ENCODE results near the gene TMEM270. TPM values are rescaled to one million over a fixed set of nuclear protein-coding genes. Genes with fewer than 3 reads are reported as not detected.

The TMEM270 gene
- polyA plus RNA-seq, 3 donors = not detected

DNA sequence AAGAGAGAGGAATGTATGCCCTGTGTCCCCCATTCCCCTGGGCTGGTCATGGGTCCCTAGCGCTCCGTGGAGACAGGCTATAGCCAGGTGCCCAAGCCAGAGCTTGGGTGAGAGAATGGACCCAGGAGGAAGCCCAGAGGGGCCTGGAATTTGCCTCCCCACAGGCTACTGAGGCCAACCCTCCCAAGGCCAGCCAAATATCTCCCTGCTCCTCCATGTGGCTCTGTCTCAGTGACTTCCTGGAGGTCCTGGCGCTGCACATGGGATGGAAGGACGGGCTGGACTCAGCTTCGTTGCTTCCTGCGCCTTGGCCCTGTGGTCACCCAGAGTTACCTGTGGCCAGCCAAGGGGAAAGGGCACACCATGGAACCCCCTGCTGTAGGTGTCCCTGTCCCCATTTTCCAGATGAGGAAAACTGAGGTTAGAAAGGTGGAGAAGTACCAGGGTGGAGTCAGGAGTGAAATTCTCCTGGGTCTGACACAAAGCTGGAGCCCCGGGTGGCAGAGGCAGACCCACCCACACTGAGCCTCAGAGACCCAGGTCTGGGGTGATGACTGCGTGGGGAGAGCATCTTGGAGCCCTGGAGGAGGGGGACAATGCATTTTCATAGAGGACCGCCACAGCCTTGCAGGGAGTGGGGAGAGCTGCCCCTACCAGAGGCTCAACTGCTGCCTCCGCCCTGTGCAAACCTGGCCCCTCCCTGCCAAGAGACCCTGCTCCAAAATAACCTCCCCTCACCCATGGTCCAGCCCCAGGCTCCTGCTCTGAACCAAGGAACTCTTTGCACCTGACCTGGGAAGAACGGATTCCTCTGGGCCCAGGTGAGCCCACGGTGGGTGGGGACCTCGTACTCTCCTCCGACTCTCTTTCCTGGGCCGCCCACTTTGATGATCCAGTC, 42.6 kb downstream of the TMEM270 start:
- Mint-ChIP-seq H3K4me1 (peaks cover 4% of the 10 kb centered on the region), H3K4me3 (no peak overlapping the region), H3K27me3 (ENCODE audit: low read depth in 3 of 3) (peaks cover 0 to 10% (median 2%) of the 10 kb centered on the region in 3 donors), H3K9me3 (peaks cover 0 to 2% (median 0%) of the 10 kb centered on the region in 7 donors), H3K36me3 (no peaks in the 10 kb centered on the region), H3K27ac (no peak overlapping the region)
- no peaks in the 10 kb centered on the region for H4K20me1 ChIP-seq (ENCODE audit: insufficient read depth, low read length)
- H3K36me3 ChIP-seq (replicated peaks in 1 of 2; ENCODE audit: control insufficient read depth in 1 of 2, insufficient read depth in 2 of 2, low read length in 2 of 2) = no peaks in the 10 kb centered on the region
- DNase-seq = no peak
- no peaks in the 10 kb centered on the region for H3K27me3 ChIP-seq (ENCODE audit: control insufficient read depth in 2 of 2, insufficient read depth in 2 of 2, low read length in 2 of 2)
- TF ChIP-seq, protein P1, sequence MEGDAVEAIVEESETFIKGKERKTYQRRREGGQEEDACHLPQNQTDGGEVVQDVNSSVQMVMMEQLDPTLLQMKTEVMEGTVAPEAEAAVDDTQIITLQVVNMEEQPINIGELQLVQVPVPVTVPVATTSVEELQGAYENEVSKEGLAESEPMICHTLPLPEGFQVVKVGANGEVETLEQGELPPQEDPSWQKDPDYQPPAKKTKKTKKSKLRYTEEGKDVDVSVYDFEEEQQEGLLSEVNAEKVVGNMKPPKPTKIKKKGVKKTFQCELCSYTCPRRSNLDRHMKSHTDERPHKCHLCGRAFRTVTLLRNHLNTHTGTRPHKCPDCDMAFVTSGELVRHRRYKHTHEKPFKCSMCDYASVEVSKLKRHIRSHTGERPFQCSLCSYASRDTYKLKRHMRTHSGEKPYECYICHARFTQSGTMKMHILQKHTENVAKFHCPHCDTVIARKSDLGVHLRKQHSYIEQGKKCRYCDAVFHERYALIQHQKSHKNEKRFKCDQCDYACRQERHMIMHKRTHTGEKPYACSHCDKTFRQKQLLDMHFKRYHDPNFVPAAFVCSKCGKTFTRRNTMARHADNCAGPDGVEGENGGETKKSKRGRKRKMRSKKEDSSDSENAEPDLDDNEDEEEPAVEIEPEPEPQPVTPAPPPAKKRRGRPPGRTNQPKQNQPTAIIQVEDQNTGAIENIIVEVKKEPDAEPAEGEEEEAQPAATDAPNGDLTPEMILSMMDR (IDR thresholded peaks at IDR 0.05) = no peak
- no peak overlapping the region for H3K4me3 ChIP-seq (replicated peaks in 1 of 3; ENCODE audit: low read depth in 2 of 3, low read length in 3 of 3)
- no peaks in the 10 kb centered on the region for H3K4me1 ChIP-seq (ENCODE audit: control insufficient read depth in 1 of 2, insufficient read depth in 2 of 2, low read length in 2 of 2)
- H3K79me2 ChIP-seq (ENCODE audit: insufficient read depth, low read length) = no peaks in the 10 kb centered on the region
- H3K27ac ChIP-seq (ENCODE audit: low read depth in 1 of 2, low read length in 2 of 2) = no peak overlapping the region
- H3K9me3 ChIP-seq (replicated peaks in 1 of 2; ENCODE audit: control insufficient read depth in 1 of 2, insufficient read depth in 1 of 2, low read length in 2 of 2) = no peaks in the 10 kb centered on the region
- H3K9ac ChIP-seq (ENCODE audit: insufficient read depth, low read length, poor library complexity, severe bottlenecking) = no peak overlapping the region
- no peak overlapping the region for H3K4me2 ChIP-seq (replicated peaks; ENCODE audit: extremely low read depth, low read length, poor library complexity, severe bottlenecking)
- no peak overlapping the region for H2AFZ ChIP-seq (ENCODE audit: insufficient read depth, low read depth, low read length, poor library complexity, severe bottlenecking)
- intact Hi-C loops (cut with micrococcal nuclease) = no loop called here
- WGBS (ENCODE audit: insufficient coverage) = 96% methylated on average over 11 of the region's 15 CpGs

DNA sequence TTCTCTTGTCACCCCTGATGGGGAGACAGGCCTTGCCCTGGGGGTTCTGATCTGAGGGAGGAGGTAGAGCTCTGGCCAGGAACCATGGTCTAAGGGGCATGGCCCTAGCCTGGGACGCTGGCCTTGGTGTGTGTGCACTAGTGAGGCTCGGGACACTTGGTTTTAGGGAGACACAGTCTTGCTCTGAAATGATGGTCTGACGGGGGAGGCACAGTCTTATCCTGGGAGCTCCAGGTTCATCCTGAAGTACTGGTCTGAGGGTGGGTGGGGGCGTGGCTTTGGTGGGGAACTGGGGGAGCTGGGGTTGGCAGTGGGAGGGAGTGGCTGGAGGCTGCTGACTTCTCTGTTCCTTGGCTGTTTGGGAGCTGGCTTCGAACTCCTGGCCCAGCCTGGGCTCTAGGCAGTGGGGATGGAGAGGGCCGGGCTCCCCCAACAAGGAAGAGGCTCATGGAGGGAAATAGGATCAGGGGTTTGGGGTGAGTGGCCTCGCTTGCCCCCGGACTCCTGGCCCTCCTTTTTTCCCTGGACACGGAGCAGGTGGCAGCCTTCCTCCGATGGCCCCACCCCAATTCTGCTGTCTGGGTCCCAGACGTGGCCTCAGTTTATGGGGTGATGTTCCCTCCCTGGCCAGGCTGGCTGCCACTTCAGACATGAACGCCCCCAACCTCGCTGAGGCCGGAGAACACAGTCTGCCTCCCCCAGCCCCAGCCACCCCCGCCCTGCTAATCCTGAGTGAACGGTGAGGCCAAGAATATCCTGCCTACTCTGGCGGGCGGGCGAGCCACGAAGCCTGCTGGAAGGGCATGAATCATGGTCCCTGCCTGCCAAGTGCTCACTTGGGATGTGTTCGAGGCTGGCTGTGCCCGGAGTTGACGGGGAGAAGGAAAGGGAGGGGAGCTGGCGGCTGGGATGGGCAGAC, 43.5 kb downstream of the TMEM270 start:
- H3K27me3 ChIP-seq (ENCODE audit: control insufficient read depth in 2 of 2, insufficient read depth in 2 of 2, low read length in 2 of 2) = no peaks in the 10 kb centered on the region
- Mint-ChIP-seq H3K27ac (peak overlapping the region in 1 of 7 donors; percentile 59), H3K36me3 (no peaks in the 10 kb centered on the region), H3K4me3 (no peak overlapping the region), H3K9me3 (peaks cover 0 to 3% (median 0%) of the 10 kb centered on the region in 7 donors), H3K4me1 (peaks cover 12% of the 10 kb centered on the region), H3K27me3 (ENCODE audit: low read depth in 3 of 3) (peaks cover 0 to 8% (median 0%) of the 10 kb centered on the region in 3 donors)
- no peaks in the 10 kb centered on the region for H3K9me3 ChIP-seq (replicated peaks in 1 of 2; ENCODE audit: control insufficient read depth in 1 of 2, insufficient read depth in 1 of 2, low read length in 2 of 2)
- H3K27ac ChIP-seq (ENCODE audit: low read depth in 1 of 2, low read length in 2 of 2) = no peak overlapping the region
- no peaks in the 10 kb centered on the region for H3K79me2 ChIP-seq (ENCODE audit: insufficient read depth, low read length)
- H4K20me1 ChIP-seq (ENCODE audit: insufficient read depth, low read length) = no peaks in the 10 kb centered on the region
- H3K9ac ChIP-seq (ENCODE audit: insufficient read depth, low read length, poor library complexity, severe bottlenecking) = no peak overlapping the region
- TF ChIP-seq, protein P1 (IDR thresholded peaks at IDR 0.05) = no peak
- DNase-seq = no peak
- H3K4me2 ChIP-seq (replicated peaks; ENCODE audit: extremely low read depth, low read length, poor library complexity, severe bottlenecking) = no peak overlapping the region
- intact Hi-C loops (cut with micrococcal nuclease) = no loop called here
- no peaks in the 10 kb centered on the region for H3K36me3 ChIP-seq (replicated peaks in 1 of 2; ENCODE audit: control insufficient read depth in 1 of 2, insufficient read depth in 2 of 2, low read length in 2 of 2)
- H3K4me3 ChIP-seq (replicated peaks in 1 of 3; ENCODE audit: low read depth in 2 of 3, low read length in 3 of 3) = no peak overlapping the region
- peaks cover 9% of the 10 kb centered on the region in 2 donors for H3K4me1 ChIP-seq (ENCODE audit: control insufficient read depth in 1 of 2, insufficient read depth in 2 of 2, low read length in 2 of 2)
- WGBS (ENCODE audit: insufficient coverage) = 89% methylated on average over 21 of the region's 24 CpGs
- H2AFZ ChIP-seq (ENCODE audit: insufficient read depth, low read depth, low read length, poor library complexity, severe bottlenecking) = no peak overlapping the region

Data from CD14-positive monocyte (primary cell).